HG02943 (cell line): Measurements from ENCODE around the gene CDC42.
A peak's percentile ranks its signal among the peaks of the same experiment; 100 is the strongest.
"Not testable (repeated sequence)": the region's sequence is repeated elsewhere in the genome, so short reads cannot be mapped to it uniquely, and the experiment has no call there.

Experiments
- ATAC-seq: cut with Tn5 transposase; IDR thresholded peaks from one replicate; pipeline ENCODE4 v1.9.1; 2021; ENCODE audit warnings: mild to moderate bottlenecking, low read depth, moderate library complexity; ENCODE audit not compliant: unreplicated experiment

CDC42 gene

DNA sequence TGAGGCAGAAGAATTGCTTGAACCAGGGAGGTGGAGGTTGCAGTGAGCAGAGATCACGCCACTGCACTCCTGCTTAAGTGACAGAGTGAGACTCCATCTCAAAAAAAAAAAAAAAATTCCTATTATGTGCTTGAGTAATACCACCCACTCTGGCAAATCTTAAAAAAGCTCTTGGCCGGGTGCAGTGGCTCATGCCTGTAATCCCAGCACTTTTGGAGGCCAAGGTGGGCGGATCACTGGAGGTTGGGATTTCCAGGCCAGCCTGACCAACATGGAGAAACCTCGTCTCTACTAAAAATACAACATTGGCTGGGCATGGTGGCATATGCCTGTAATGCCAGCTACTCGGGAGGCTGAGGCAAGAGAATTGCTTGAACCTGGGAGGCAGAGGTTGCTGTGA, 17.7 kb upstream of the CDC42 start:
- not testable (repeated sequence) for ATAC-seq

DNA sequence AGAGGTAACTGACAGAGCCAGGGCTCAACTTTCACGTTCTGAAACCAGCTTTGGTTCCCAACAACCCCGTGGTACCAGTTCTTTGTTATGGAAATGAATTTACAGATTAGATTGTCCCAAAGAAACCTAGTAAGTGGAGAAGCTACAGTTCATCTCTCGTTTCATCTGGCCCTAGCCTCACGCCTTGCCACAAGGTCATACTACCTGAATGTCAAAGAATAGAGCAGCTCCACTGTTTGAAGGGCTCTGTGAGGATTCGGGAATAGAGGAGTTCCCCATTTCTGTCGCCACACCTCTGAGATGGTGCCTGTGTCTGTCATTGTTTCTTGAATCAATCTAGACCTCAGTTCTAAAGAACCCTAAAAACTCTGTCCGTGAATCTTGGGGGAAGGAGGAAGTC, 15.0 kb upstream of the CDC42 start:
- no peak for ATAC-seq

DNA sequence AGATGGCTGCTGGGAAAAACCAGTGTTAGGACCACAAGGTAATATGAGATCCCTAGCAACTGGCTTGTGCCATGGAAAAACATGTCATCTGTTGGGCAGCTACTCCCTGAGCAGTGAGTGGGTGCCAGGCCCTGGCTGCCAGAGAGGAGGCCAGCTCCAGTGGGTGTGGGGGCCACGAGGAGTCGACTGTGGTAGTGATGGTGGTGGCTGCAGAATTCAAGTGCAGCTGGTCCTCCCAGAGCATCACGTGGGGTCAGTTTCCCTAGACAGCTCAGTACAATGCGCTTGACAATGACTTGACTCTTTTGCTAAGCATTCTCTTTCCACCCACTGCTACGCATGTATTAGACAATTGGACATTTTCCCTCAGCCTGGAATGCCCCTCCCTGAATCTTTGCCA, 14.5 kb upstream of the CDC42 start:
- ATAC-seq = no peak

DNA sequence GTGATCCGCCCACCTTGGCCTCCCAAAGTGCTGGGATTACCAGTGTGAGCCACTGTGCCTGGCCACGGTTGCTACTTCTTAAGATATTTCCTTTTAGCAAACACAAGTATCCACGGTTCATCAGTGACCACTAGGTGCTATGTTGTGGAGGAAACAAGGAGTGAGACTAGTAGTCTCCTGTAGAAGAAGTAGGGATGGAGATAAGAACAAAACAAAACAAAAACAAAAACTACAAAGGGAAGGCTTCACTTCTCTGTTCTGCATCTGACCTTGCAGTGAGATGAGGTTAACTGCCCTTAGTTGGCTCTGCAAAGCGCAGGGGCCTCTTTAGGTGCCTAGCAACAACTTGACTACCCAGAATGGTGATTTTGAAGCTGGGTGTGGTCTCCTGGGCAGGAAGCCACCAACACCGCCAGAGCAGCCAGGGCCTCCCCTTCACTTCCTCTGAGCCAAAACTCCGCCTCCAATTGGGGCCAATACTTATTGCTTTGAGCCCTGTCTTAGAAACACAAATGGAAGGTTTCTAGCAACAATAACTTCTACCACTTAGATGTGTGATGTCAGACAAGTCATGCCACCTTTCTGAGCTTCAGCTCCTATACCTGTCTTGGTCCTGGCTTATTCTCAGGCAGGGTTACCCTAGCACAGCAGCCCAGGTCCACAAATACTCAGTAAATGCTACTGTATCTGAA, 12.8 kb upstream of the CDC42 start:
- peak; percentile 88 for ATAC-seq

DNA sequence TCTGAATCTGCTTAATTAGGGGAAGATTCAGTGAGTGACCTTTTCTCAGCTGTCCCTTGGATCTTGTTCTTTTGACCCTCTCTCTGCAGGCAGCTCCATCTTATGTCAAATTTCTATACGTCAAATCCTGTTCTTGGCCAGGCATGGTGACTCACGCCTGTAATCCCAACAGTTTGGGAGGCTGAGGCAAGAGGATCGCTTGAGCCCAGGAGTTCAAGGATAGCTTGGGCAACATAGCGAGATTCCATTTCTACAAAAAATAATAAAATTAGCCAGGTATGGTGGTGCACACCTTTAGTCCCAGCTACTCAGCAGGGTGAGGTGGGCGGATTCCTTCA, 12.3 kb upstream of the CDC42 start:
- no peak for ATAC-seq

DNA sequence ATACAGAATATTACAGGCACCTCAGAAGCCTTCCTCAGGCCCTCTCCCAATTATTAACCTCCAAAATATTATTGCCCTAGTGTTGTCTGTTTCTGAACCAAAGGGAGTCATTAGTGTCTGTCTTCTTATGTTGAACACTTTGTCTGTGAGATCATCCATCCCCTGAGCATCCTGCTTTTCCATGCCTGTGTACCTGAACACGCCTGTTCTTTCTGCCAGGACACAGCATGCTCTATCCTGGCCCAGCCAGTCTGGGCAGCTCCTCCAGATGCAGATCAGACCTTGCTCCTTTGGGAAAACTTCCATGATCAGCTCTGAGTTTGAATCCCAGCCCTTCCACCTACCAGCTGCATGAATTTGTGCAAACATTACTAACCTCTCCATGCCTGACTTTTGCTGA, 11.0 kb upstream of the CDC42 start:
- no peak for ATAC-seq

DNA sequence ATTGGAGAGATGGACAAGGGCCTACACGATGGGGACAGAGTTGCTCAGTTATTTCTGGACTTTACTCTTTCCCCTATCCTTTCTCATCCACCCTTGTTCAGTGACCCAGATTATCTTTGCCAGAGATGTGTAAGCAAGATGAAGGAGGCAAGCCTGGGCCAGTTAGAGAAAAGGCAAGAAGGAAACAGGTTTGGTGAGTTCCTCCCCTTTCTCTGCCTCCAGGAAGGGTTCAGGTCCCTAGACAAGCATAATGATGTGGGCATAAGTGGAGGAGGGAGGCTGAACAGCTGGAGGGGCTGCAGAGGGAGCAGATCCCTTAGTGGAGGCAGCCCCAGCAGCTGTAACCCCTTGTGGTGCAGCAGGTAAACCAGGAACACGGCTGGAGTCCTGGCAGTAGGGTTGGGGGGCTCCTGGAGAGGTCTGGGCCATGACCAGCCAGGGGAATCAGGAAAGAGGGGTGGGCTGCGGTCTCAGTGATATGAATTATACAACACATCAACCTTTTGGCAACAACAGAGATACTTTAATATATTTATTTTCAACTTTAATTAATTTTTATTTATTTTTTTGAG, 9.2 kb upstream of the CDC42 start:
- ATAC-seq = no peak

DNA sequence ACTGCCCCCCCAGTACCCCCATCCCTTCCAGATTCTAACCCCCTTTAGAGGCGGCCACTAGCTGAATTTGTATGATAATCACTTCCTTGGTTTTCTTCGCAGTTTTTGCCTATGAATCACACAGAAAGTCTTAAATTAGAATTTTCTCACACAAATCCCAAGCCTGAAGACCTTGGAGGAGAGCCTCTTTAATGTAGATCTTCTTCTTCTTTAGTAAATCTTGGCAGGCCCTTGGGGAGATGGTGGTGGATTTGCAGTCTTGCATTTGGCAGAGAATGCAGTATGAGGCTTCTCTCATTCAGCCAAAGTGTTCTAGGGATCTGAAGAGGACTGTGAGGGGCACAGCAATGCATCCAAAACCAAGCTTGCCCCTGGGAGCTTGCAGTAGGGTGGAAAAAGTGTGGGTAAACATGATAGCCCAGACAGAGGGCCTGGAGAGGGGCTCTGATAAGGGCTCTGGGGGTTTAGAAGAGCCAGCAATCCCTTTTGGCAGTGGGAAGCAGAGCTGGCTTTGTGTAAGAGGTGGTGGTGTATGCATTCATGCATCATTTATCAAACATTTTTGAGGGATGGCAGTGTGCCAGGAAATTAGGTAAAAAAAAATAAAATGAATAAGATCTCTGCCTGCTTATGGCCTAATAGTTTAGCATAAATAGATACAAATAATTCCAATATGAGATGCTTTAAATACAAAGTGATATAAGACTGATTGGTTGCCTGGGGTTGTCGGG, 7.7 kb upstream of the CDC42 start:
- ATAC-seq = no peak

DNA sequence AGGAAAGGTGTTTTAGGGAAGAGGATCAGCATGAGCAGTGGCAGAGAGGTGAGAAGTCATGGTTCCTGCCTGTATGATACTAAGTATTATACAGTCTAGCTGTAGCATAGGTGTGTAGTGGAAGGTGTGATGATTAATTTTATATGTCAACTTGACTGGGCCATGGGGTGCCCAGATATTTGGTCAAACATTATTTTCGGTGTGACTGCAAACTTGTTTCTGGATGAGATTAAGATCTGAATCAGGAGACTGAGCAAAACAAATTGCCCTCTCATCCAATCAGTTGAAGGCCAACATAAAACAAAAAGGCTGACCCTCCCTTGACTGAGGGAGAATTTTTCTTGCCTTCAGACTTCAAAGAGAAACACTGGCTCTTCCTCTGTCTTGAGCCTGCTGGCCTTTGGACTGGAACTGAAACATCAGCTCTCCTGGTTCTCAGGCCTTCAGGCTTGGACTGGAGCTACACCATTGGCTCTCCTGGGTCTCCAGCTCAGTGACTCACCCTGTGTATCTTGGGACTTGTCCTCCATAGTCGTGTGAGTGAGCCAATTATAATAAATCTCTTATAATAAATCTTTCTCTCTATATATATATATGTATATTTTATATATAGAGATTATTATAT, 6.8 kb upstream of the CDC42 start:
- ATAC-seq = no peak

DNA sequence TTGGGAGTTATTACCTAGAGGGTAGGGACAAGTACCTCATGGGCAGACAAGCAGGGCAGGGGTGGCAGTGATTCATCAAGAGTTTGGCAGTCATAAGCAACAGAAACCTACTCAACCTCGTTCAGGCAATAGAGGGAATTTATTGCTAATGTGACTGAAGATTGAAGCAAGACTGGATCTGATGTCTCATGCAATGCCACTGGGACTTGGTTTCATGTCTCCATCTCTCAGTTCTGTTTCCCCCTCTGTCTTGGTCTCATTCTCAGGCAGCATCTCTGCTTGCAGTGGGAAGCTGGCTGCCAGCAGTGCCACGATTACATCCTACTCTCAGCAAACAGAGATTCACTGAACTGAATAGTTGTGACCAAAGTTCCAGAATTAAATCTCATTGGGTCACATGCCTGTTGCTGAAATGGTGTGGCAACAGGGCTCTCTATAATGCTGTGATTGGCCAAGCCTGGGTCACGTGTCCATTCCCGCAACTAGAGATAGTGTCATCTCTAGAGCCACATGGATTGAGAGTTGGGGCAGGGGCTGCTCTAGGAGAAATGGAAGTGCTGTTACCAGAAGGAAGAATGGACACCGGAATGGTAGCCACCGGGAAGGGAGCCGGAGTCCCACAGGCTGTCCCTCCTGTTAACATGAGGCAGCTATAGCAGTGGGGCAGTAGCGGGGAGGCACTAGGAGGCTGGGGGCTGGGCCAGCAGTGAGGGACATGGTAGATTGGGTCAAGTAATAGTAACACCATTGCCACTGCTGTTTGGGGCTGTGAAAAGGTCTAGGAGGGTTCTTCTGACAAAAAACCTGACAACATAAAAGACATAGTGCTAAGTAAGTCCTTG, 3.9 kb upstream of the CDC42 start:
- ATAC-seq = no peak

DNA sequence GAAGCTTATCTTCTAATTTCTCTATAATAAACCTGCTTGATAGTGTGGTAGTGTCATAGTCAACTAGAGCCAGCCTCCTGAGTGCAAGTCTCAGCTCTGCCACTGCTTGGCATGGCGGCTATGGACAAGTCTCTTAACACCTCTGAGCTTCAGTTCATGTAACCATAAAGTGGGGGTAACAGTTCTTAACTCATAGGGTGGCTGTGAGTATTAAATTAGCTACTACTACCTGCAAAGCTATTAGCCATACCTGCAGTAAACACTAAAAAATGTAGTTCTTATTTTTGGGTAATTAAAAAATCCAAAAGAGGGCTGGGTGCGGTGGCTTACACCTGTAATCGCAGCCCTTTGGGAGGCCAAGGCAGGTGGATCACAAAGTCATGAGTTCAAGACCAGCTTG, 2.2 kb upstream of the CDC42 start:
- ATAC-seq = no peak

DNA sequence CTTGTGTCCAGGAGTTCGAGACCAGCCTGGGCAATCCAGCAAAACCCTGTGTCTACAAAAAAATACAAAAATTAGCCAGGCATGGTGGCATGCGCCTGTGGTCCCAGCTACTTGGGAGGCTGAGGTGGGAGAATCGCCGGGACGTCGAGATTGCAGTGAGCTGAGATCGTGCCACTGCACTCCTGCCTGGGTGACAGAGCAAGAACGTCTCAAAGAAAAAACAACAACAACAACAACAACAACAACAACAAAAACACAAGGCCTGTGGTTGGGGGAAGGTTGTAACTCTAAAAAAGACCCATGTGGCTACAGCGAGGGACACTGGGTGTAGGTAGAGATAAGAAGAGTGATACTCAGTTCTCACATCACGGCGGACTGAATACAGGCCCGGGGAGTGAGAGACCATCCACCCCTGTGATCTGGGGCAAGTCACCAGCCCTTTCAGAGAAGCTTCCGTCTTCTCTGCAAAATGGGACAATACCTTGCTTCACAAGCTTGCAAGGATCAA, 848 bp upstream of the CDC42 start:
- ATAC-seq = no peak

DNA sequence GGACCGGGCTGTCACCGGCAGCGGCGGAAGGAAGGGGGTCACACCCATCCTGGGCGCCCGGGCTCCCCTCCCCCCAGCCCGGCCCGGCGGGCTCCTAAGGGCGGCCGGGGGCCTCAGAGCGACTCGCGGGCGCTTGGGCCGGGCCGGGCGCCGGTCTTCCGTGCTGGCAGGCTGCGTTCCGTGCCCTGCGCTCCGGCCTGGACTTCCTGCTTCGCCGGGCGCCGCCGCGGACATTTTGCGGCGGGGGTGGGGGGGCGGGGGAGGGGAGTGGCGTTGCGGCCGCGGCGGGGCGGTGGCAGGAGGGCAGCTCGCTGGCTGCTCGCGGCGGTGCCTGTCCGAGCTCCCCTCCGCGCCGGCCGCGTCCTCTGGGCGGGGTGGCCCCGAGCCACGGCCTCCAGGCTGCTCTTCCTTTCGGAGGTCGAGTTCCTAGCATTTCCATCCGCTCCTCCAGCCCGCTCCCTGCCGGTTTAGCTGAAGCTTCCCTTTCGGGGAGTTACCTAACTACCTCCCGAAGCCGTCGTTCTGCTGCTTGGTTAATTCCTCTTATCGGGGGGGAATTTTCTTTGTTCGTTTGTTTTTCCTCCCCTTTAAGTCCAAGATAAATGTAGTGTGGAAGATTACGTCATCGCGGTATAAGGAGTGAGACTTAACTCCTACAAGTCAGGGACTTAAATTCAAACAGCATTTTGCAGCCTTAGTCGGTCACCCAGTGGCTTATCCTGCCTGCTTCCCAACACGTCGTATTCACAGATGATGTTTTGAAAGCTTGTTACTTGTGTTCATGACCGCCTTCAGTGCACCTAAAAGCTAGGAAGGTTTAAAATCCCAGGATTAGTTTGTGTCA, 730 bp downstream of the CDC42 start:
- peak; percentile 42 for ATAC-seq

DNA sequence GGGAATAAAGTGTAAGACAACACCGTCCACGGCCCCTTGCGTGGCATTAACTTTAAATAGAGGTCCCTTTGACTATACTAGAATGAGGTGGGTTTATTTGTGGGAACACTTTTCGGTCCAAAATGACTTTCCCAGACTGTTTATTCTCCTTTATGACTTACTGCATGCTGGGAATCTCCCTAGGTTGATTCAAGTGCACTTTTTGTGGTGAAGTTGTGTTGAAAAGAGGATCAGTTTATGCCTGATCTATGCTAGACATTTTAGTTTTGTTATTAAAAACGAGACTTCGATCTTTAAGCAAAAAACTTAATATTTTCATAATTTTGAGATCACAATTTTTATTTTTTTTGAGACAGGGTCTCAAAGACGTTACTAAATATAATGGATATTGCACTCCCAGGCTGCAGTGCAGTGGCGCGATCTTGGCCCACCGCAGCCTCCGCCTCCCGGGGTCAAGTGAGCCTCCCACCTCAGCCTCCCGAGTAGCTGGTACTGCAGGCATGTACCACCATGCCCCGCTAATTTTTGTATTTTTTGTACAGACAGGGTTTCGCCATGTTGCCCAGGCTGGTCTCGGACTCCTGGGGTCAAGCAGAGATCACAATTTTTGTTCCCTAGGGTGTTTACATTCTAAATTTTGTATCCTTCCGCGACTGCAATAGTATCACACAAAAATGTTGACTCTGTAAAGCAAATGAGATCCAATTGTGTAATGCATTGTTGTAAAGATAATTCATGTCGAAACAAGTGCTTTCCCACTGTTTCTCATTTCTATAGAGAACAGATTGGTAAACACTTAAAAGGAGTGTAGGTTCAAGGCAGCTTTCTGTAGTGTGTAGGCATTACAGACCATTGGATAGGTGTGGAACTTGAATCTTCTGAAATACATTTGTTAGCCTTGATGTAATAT, 1.6 kb downstream of the CDC42 start:
- no peak for ATAC-seq

DNA sequence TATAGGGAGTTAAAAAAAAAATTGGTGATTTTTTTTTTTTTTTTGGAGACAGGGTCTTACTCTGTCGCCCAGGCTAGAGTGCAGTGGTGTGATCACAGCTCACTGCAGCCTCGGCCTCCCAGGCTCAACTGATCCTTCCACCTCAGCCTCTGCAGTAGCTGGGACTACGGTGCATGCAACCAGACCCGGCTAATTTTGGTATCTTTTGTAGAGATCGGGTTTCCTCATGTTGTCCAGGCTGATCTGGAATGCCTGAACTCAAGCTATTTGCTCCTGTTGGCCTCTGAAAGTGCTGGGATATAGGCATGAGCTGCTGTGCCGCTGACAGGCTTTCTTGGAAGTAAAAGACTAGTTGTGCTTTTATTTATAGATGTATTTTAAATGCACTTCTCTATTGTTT, 3.0 kb downstream of the CDC42 start:
- ATAC-seq = no peak

DNA sequence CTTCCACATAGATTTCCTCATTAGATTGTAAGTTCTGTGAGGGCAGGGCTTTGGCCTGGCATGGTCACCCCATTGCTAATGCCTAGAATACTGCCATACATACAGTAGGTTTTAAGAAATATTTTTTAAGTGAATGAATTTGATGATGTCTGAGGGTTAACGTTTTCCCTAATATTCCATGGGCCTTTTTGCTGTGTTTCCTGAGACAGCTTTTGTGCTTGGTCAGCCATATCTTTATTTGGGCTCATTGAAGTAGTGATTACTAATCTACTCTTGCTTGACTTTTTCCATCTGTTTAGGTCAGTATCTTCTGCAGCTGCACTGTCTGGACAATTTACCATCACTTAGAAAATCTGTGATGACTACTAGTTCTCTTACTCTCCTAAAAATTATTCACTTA, 3.5 kb downstream of the CDC42 start:
- no peak for ATAC-seq

DNA sequence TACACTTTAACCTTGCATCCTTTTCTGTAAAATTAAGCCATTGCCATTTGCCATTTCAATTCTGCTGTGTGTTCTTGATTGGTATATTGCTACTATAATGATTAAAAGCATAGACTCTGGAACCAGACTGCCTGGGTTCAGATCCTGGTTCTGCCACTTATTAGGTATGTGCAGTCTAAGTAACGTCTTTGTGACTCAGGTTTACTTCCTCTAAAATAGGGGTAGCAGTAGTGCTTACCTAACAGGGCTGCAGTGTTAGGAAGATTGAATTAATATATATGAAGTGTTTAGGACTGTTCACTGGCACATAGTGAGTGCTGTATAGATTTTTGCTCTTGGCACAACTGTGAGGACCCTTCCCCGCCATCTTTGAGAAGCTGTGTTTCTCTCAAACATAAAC, 4.4 kb downstream of the CDC42 start:
- no peak for ATAC-seq

DNA sequence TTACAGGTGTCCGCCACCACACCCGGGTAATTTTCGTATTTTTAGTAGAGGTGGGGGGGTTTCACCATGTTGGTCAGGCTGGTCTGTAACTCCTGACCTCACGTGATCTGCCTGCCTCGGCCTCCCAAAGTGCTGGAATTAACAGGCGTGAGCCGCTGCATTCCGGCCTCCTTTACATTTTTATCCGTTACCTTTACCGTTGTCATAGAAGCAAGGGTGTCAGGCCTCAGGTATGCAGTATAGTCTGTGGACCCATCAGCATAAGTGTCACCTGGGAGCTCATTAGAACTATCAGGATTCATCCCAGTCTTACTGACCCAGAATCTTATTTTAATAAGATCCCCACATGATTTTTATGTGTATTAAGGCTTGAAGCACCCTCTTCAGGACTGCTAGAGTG, 5.4 kb downstream of the CDC42 start:
- ATAC-seq = no peak
